ENCODE measurements around the gene MED16.
"Not testable (repeated sequence)": the region's sequence is repeated elsewhere in the genome, so short reads cannot be mapped to it uniquely, and the experiment has no call there.

Gene MED16

DNA sequence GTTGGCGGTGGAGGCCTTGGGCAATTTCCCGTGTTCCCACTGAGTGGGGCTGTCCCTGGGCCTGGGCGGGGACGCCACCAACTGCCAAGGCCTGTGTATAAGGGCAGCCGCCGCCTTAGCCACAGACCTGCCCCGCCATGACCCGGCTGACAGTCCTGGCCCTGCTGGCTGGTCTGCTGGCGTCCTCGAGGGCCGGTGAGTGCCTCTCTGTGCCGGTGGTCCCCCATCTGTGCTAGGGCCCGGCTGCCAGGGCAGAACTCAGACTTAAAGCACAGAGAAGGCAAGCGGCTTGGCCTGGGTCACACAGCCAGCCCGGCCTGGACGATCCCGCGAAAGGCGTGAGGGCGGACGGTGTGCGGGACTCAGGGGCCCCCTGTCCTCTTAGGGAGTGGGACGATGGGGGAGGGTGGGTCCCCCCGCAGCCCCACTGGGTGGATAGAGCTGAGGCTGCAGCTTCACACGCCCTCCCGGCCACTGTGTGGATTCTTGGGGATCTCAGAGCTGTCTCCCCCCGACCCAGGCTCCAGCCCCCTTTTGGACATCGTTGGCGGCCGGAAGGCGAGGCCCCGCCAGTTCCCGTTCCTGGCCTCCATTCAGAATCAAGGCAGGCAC is 65.2 kb downstream of the MED16 start, which contains the start of gene AZU1:
Gene AZU1, plus strand, starts transcription at position 128 of the 612 bp plus-strand sequence. Its CDS starts 10 bp downstream, at position 138.
- no peak for DNase-seq (ENCODE audit: low read depth in 2 of 2)

DNA sequence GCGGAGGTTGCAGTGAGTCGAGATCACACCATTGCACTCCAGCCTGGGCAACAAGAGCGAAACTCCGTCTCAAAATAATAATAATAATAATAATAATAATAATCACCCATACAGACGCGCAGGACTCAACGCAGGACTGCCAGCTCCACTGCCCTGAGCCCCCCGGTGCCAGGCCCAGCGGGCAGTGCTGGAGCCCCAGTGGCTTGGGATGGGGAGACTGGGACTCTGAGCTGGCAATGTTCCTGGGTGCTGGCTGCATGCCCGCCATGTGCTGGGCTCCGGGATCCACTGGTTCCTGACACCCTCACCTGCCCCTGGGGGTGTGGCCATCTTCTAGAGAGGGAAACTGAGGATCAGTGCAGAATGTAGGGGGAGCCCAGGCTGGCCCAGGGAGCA is 65.7 kb downstream of the MED16 start:
- no peak for DNase-seq (ENCODE audit: low read depth in 2 of 2)

DNA sequence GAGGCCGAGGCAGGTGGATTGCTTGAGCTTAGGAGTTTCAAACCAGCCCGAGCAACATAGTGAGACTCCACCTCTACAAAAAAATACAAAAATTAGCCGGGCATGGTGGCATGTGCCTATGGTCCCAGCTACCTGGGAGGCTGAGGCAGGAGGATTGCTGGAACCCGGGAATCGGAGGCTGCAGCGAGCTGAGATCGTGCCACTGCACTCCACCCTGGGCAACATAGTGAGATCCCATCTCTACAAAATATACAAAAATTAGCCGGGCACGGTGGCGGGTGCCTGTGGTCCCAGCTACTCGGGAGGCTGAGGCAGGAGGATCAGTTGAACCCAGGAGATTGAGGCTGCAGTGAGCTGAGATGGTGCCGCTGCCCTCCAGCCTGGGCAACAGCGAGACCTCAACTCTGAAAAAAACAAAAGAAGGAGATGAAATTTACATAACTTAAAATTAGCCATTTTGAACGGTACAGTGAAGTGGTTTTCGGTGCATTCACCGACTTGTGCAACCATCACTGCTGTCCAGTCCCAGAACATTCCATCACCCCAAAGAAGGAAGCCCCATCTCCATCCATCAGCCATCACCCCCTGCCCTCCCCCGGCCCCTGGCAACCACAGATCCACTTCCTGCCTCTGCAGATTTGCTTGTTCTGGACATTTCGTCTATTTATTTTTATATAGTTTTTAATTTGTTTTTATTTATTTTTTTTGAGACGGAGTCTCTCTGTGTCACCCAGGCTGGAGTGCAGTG is 66.9 kb downstream of the MED16 start:
- DNase-seq (ENCODE audit: low read depth in 2 of 2) = no peak

- no peak for DNase-seq (ENCODE audit: low read depth in 2 of 2)
These were observed 68.1 kb downstream of the MED16 start for GRCh38 chr19:824885-825284.

GRCh38 chr19:823565-824121 is 69.3 kb downstream of the MED16 start:
- no peak for DNase-seq (ENCODE audit: low read depth in 2 of 2)

- DNase-seq (ENCODE audit: low read depth in 2 of 2) = no peak
These were observed 71.0 kb downstream of the MED16 start, which contains the start of gene PLPPR3 for GRCh38 chr19:821825-822503. Gene PLPPR3, minus strand, starts transcription at chr19:821955. Its CDS starts 396 bp downstream, at chr19:821559.

- DNase-seq (ENCODE audit: low read depth in 2 of 2) = no peak
These were observed 71.7 kb downstream of the MED16 start for GRCh38 chr19:821231-821824.

GRCh38 chr19:820212-820611 is 72.8 kb downstream of the MED16 start:
- not testable (repeated sequence) for DNase-seq (ENCODE audit: low read depth in 2 of 2)
